NCI-H2196 (cell line): Measurements from ENCODE around the gene HSFX3.
"Not testable (repeated sequence)": the region's sequence is repeated elsewhere in the genome, so short reads cannot be mapped to it uniquely, and the experiment has no call there.

Experiments used
- DNase-seq: peaks from one replicate; lab custom pipeline; 2025; ENCODE audit not compliant: unreplicated experiment; lab: John Stamatoyannopoulos, UW

The HSFX3 gene

GRCh38 chrX:149518236-149518635 lies 31.5 kb downstream of the HSFX3 start:
- DNase-seq, result no peak

GRCh38 chrX:149517308-149517707 lies 32.4 kb downstream of the HSFX3 start:
- no peak for DNase-seq

- no peak for DNase-seq
Observed at GRCh38 chrX:149516604-149517003, 33.1 kb downstream of the HSFX3 start.

GRCh38 chrX:149515954-149516602 lies 33.6 kb downstream of the HSFX3 start:
- DNase-seq, result no peak

GRCh38 chrX:149513825-149514428 lies 35.8 kb downstream of the HSFX3 start:
- DNase-seq, result no peak

- peak; percentile 29 for DNase-seq
Observed at GRCh38 chrX:149512225-149512885, 37.4 kb downstream of the HSFX3 start.

GRCh38 chrX:149511081-149511480 lies 38.6 kb downstream of the HSFX3 start:
- DNase-seq, result no peak

GRCh38 chrX:149510386-149510785 lies 39.3 kb downstream of the HSFX3 start:
- DNase-seq, result no peak

GRCh38 chrX:149508467-149508866 lies 41.3 kb downstream of the HSFX3 start:
- no peak for DNase-seq

GRCh38 chrX:149506349-149506748 lies 43.4 kb downstream of the HSFX3 start:
- no peak for DNase-seq

GRCh38 chrX:149505671-149506070 lies 44.1 kb downstream of the HSFX3 start:
- no peak for DNase-seq

- DNase-seq, result peak; percentile 84
Observed at GRCh38 chrX:149504915-149505651, 44.6 kb downstream of the HSFX3 start, which contains the start of gene IDS. Gene IDS (minus strand): TSS chrX:149505306. CDS start chrX:149505137, 169 bp downstream.

- DNase-seq, result peak; percentile 46
Observed at GRCh38 chrX:149504226-149504914, 45.4 kb downstream of the HSFX3 start.

GRCh38 chrX:149503446-149503845 lies 46.3 kb downstream of the HSFX3 start:
- DNase-seq, result peak; percentile 5

GRCh38 chrX:149502923-149503322 lies 46.8 kb downstream of the HSFX3 start:
- not testable (repeated sequence) for DNase-seq

- DNase-seq, result no peak
Observed at GRCh38 chrX:149499766-149500165, 50.0 kb downstream of the HSFX3 start.

- no peak for DNase-seq
Observed at GRCh38 chrX:149498767-149499166, 51.0 kb downstream of the HSFX3 start.
